IPS-18c (cell line): ENCODE results near the gene ULK1.
"Not testable (repeated sequence)": the region's sequence is repeated elsewhere in the genome, so short reads cannot be mapped to it uniquely, and the experiment has no call there.

Experiments
- H3K4me3 ChIP-seq: 2 replicates; pipeline ENCODE4 v1.7.0; 2013; ENCODE audit warnings: low read depth, mild to moderate bottlenecking, low read length, moderate library complexity; ENCODE audit not compliant: insufficient read depth
- H3K9me3 ChIP-seq: one replicate; pipeline ENCODE4 v1.6.1; 2013; ENCODE audit warnings: mild to moderate bottlenecking, low read length, moderate library complexity; ENCODE audit not compliant: control insufficient read depth, insufficient read depth

The ULK1 gene

DNA sequence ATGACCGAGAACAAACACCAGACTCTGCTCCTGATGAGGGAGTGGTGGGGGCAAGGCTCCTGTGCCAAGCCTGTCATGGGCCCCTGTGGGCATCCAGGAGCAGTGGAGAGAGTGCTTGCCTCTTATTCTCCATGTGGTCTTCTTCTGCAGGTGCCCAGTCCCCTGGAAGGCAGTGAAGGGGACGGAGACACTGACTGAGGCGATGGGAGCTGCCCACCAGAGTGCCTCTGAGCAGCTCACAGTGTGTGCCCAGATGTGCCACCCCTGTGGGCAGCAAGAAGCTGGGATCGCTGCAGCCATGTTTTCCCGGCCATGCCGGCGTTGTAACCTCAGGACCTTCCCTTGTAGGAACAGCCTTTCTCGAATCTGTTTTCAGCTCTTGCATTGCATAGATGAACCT is 49.0 kb downstream of the ULK1 start:
- Histone ChIP-seq H3K4me3 (no peak overlapping the region), H3K9me3 (no peaks in the 10 kb centered on the region)

DNA sequence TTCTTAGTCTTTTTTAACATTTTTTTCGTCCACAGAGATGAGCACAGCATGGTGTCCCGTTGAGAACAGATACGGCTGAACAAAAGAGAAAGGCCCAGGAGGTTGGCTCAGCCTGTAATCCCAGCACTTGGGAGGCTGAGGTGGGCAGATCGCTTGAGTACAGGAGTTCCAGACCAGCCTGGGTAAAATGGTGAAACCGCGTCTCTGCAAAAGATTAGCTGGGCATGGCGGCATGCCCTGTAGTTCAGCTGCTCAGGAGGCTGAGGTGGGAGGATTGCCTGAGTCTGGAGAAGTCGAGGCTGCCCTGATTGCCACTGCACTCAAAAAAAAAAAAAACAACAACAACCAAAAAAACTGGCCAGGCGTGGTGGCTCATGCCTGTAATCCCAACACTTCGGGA is 49.5 kb downstream of the ULK1 start:
- no peak overlapping the region for H3K4me3 ChIP-seq
- H3K9me3 ChIP-seq = no peaks in the 10 kb centered on the region

- Histone ChIP-seq H3K9me3 (no peaks in the 10 kb centered on the region), H3K4me3 (no peak overlapping the region)
These were observed 50.3 kb downstream of the ULK1 start for GRCh38 chr12:131944601-131945251.

DNA sequence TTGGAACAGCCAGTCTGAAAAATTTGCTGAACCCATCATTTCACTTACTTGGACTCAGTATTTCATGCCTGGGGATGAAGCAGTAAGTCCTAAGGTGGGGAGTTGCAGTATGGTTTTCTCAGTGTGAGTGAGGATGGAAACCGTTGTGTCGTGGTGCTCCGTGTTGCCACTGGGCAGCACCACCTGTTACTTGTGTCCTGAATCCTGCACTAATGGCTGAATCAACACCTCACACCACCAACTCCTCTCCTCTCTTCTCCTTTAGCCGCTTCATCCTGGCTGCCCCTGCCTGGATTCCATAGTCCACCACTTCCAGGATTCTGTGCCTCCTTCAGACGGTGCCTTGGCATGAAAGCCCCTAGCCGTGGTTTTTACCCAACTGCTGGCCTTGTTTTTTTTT is 52.3 kb downstream of the ULK1 start:
- no peak overlapping the region for H3K4me3 ChIP-seq
- H3K9me3 ChIP-seq = no peaks in the 10 kb centered on the region

DNA sequence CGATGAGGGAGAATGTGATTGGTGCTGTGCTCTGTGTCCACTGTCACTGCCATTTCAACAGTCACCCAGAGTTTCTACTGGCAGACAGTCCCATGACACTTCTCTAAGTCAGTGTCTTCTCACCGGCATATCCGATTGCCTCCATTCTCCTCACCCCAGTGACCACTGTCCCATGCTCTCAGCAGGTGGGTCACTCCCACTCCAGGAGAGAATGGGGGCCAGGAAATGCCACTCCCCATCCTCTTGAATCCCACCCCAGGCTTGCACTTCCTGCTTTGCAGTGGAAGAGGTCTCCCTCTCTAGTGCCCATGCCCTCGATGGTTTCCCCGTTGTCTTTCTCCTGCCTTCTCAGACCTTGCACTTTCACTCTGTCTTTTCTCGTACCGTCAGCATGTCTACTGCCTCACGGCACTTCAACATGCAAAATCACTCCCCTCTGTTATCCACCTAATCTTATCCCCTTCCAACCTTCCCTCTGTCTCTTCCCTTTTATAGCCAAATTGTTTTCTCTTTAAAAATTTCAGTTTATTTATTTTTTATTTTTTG is 53.1 kb downstream of the ULK1 start:
- Histone ChIP-seq H3K4me3 (no peak overlapping the region), H3K9me3 (no peaks in the 10 kb centered on the region)

DNA sequence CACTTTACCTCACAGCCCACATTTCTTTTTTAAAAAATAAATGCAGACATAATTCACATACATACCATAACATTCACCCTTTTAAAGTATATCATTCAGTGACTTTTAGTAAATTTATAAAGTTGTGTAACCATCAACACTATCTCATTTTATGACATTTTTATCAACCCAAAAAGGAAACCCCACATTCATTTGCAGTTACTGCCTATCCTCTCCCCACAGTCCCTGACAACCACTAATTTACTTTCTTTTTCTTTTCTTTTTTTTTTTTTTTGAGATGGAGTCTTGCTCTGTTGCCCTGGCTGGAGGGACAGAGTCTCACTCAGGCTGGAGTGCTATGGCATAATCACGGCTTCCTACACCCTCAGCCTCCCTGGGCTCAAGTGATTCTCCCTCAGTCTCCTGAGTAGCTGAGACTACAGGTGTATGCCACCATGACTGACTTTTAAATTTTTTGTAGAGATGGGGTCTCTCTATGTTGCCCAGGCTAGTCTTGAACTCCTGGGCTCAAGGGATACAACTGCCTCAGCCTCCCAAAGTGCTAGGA is 53.8 kb downstream of the ULK1 start:
- H3K9me3 ChIP-seq = no peaks in the 10 kb centered on the region
- H3K4me3 ChIP-seq = no peak overlapping the region

DNA sequence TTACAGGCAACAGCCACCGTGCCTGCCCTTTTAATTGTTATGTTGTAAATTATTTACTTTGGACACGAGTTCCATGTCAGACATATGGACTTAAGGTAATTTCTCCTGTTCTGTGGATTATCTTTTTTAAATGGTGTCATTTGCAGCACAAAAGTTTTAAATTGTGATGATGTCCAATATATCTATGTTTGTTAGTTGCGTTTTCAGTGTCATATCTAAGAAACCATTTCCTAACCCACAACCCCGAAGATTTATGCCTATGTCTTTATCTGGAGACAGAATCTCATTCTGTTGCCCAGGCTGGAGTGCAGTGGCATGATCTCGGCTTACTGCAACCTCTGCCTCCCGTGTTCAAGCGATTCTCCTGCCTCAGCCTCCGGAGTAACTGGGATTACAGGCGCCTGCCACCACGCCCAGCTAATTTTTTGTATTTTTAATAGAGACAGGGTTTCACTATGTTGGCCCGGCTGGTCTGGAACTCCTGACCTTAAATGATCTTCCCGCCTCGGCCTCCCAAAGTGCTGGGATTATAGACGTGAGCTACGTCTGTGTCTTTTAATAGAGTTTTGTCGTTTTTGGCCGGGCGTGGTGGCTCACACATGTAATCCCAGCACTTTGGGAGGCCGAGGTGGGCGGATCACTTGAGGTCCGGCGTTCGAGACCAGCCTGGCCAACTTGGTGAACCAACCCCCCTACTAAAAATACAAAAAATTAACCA is 54.5 kb downstream of the ULK1 start:
- not testable (repeated sequence) for H3K4me3 ChIP-seq, H3K9me3 ChIP-seq

GRCh38 chr12:131949431-131950181 is 55.2 kb downstream of the ULK1 start, which contains the start of gene EP400:
Gene EP400 (plus strand): TSS chr12:131949942. CDS start chr12:131960620, 10,678 bp downstream.
- peak within 1 kb of the TSS; percentile 85 for H3K4me3 ChIP-seq
- H3K9me3 ChIP-seq = no peaks in the 10 kb centered on the region

DNA sequence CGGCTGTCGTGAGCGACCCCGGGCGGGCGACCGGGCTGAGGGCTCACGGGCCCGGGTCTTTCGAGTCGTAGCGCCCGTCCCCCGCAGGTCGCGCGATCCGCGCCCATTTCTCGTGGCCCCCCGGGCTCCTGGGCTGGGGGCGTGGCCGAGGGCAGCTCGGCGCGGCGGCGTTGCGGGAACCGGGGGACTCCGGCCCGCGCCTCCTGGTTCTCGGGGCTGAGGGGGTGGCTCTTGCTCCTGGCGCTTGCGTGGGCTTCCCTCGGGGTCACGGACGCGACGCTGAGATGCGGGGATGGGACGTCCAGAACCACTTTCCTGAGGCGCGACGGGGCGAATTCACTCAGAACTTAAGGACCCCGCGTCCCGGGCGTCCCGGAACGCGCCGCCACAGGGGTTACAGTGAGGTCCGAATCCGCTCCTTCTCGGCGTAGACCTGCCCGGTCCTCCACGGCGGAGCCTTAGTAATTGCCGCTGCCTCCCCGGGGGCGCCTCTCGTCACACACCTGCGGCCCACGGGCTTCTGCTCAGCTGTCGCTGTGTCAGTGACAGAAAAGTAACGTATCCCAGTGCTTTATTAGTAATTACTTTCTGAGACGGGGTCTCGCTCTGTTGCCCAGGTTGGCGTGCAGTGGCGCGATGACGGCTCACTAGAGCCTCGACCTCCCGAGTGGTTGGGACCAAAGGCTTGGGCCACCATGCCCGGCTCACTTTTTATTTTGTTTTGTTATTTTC is 55.9 kb downstream of the ULK1 start:
- H3K9me3 ChIP-seq = no peaks in the 10 kb centered on the region
- peak overlapping the region; percentile 85 for H3K4me3 ChIP-seq

DNA sequence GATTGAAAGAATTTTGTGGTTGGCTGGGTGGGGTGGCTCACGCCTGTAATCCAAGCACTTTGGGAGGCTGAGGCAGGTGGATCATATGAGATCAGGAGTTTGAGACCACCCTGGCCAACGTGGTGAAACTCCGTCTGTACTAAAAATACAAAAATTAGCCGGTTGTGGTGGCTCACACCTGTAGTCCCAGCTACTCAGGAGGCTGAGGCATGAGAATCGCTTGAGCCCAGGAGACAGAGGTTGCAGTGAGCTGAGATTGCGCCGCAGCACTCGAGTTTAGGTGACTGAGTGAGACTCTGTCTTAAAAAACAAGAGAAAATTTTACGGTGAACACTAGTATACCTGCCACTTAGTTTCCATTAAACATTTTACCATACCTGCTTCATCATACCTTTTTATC is 59.4 kb downstream of the ULK1 start:
- H3K4me3 ChIP-seq = not testable (repeated sequence)

GRCh38 chr12:131954460-131954859 is 60.0 kb downstream of the ULK1 start:
- H3K4me3 ChIP-seq, H3K9me3 ChIP-seq: not testable (repeated sequence)

More for the DNA sequence above, 59.4 kb downstream of the ULK1 start:
- H3K9me3 ChIP-seq = not testable (repeated sequence)

- no peaks in the 10 kb centered on the region for H3K9me3 ChIP-seq
These were observed 64.7 kb downstream of the ULK1 start for GRCh38 chr12:131959116-131959515.

DNA sequence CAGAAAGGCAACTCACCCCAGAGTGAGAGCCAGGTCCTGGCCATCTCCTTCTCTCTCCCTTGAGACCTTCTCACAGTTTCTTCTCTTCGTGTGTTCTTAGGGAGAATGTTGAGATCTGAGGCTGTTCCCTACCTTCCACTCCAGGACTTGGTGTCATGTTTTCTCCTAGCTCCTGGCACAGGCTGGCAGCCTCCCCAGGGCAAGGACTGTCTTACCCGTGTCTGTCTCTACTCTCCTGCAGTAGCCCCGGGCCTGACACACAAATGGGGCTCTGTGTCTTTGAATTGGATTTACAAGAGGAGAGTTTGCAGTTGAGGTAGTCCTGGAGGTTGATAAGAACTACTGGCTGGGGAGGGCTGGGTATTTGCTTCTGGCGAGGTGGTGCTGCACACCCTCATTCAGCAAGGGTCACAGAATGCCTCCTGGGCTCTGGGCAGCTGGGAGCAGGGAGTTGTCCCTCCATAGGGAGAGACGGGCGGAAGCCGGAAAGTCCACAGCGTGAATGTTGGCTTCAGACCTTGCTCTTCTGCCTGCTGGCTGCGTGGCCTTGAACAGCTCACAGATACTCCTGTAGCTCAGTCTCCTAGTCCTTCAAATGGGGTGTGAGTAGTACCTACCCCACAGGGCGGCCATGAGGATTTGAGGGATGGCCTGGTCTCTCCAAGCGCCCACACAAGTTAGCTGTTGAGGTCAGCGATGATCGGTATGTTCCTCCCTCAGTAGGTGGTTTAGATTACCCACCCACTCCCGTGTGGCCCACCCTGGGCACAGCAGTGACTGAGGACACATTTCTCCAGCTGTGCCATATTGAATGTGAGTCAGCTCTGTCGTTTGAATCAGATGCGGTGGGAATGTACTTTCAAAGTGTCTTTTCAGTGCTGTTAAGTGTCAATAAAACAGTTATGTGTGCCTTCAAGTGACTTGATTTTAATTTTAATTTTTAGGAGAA is 65.5 kb downstream of the ULK1 start:
- H3K9me3 ChIP-seq = no peaks in the 10 kb centered on the region
- no peak overlapping the region for H3K4me3 ChIP-seq

More at GRCh38 chr12:131959116-131959515, 64.7 kb downstream of the ULK1 start:
- no peak overlapping the region for H3K4me3 ChIP-seq

- not testable (repeated sequence) for H3K4me3 ChIP-seq, H3K9me3 ChIP-seq
These were observed 66.3 kb downstream of the ULK1 start for GRCh38 chr12:131960590-131961325.

DNA sequence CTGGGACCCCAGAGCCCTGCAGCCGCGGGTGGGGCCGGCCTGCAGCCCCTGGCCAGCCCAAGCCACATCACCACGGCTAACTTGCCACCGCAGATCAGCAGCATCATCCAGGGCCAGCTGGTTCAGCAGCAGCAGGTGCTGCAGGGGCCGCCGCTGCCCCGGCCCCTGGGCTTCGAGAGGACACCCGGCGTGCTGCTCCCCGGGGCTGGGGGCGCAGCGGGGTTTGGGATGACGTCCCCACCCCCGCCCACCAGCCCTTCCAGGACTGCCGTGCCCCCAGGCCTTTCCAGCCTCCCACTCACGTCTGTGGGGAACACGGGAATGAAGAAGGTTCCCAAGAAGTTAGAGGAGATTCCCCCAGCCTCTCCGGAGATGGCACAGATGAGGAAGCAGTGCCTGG is 66.9 kb downstream of the ULK1 start:
- H3K4me3 ChIP-seq = not testable (repeated sequence)

More for the DNA sequence above, 66.9 kb downstream of the ULK1 start:
- not testable (repeated sequence) for H3K9me3 ChIP-seq
